Large intestine (tissue), 3 donors: Measurements from ENCODE around the gene ANKRD55. TPM values are rescaled to one million over a fixed set of nuclear protein-coding genes. Genes with fewer than 3 reads are reported as not detected.
"Not testable (repeated sequence)": the region's sequence is repeated elsewhere in the genome, so short reads cannot be mapped to it uniquely, and the experiment has no call there.

Experiments used
- DNase-seq, 2 donors: peaks; one replicate each; pipeline versions ENCODE4 v3.0.0 to v3.0.0-alpha.2; 2013
- H3K27ac ChIP-seq: one replicate; pipeline ENCODE4 v1.5.1; 2013; ENCODE audit warnings: low read length
- H3K27me3 ChIP-seq: 2 replicates; pipeline ENCODE4 v1.6.1; 2013; ENCODE audit warnings: low read length; ENCODE audit not compliant: control insufficient read depth, insufficient read depth
- H3K36me3 ChIP-seq: 2 replicates; pipeline ENCODE4 v1.6.1; 2013; ENCODE audit warnings: low read length; ENCODE audit not compliant: control insufficient read depth, insufficient read depth
- H3K4me1 ChIP-seq: one replicate; pipeline ENCODE4 v1.6.1; 2013; ENCODE audit warnings: low read length; ENCODE audit not compliant: control insufficient read depth, insufficient read depth
- H3K4me3 ChIP-seq: one replicate; pipeline ENCODE4 v1.5.1; 2013; ENCODE audit warnings: low read length
- H3K9me3 ChIP-seq: one replicate; pipeline ENCODE4 v1.6.1; 2013; ENCODE audit warnings: mild to moderate bottlenecking, low read depth, low read length, moderate library complexity; ENCODE audit not compliant: control insufficient read depth
- WGBS: methylation state at CpG from one replicate; pipeline ENCODE4 v1.1.5; 2013; ENCODE audit warnings: low lambda C conversion rate; ENCODE audit not compliant: insufficient coverage; 5-methylcytosine and 5-hydroxymethylcytosine counted together
- polyA plus RNA-seq: library from polyadenylated mRNA; unstranded; fragments of 120-200 nt; gene quantifications from one replicate; pipeline ENCODE4 v1.2.1, GENCODE V29; 2013

ANKRD55 gene
- polyA plus RNA-seq, 1 donor: 0.18 TPM

- Histone ChIP-seq H3K36me3 (no peaks in the 10 kb centered on the region), H3K4me3 (no peak overlapping the region), H3K27me3 (no peaks in the 10 kb centered on the region), H3K9me3 (peaks cover 8% of the 10 kb centered on the region), H3K4me1 (no peaks in the 10 kb centered on the region), H3K27ac (no peak overlapping the region)
- DNase-seq: no peak
- WGBS: no CpG with 5 or more reads among the region's 6 CpGs
Measured at GRCh38 chr5:56253924-56254323, 20.8 kb upstream of the ANKRD55 start.

- H3K4me3 ChIP-seq: no peak overlapping the region
- H3K4me1 ChIP-seq: no peaks in the 10 kb centered on the region
- DNase-seq: no peak
- no peaks in the 10 kb centered on the region for H3K27me3 ChIP-seq
- 83% methylated on average over 1 of the region's 2 CpGs for WGBS
- H3K27ac ChIP-seq: no peak overlapping the region
- H3K9me3 ChIP-seq: peaks cover 2% of the 10 kb centered on the region
- H3K36me3 ChIP-seq: no peaks in the 10 kb centered on the region
Measured at GRCh38 chr5:56253126-56253525, 20.0 kb upstream of the ANKRD55 start.

- 70% methylated on average over 2 of the region's 4 CpGs for WGBS
- H3K4me1 ChIP-seq: no peaks in the 10 kb centered on the region
- no peaks in the 10 kb centered on the region for H3K9me3 ChIP-seq
- H3K36me3 ChIP-seq: no peaks in the 10 kb centered on the region
- no peak for DNase-seq
- no peak overlapping the region for H3K4me3 ChIP-seq
- H3K27me3 ChIP-seq: no peaks in the 10 kb centered on the region
- no peak overlapping the region for H3K27ac ChIP-seq
Measured at GRCh38 chr5:56251918-56252553, 18.9 kb upstream of the ANKRD55 start.

GRCh38 chr5:56251440-56251839, 18.3 kb upstream of the ANKRD55 start:
- H3K9me3 ChIP-seq: no peaks in the 10 kb centered on the region
- no peaks in the 10 kb centered on the region for H3K36me3 ChIP-seq
- no peak for DNase-seq
- no peaks in the 10 kb centered on the region for H3K4me1 ChIP-seq
- no peak overlapping the region for H3K4me3 ChIP-seq
- no peaks in the 10 kb centered on the region for H3K27me3 ChIP-seq
- no peak overlapping the region for H3K27ac ChIP-seq

- DNase-seq: no peak
- no peaks in the 10 kb centered on the region for H3K27me3 ChIP-seq
- no peaks in the 10 kb centered on the region for H3K36me3 ChIP-seq
- WGBS: 80% methylated on average over 1 of the region's 3 CpGs
- no peaks in the 10 kb centered on the region for H3K4me1 ChIP-seq
- H3K27ac ChIP-seq: no peak overlapping the region
- no peaks in the 10 kb centered on the region for H3K9me3 ChIP-seq
- H3K4me3 ChIP-seq: no peak overlapping the region
Measured at GRCh38 chr5:56250011-56250410, 16.9 kb upstream of the ANKRD55 start.

- H3K36me3 ChIP-seq, H3K27me3 ChIP-seq, H3K9me3 ChIP-seq, H3K4me3 ChIP-seq, DNase-seq, H3K4me1 ChIP-seq, H3K27ac ChIP-seq: not testable (repeated sequence)
- no CpG with 5 or more reads among the region's 5 CpGs for WGBS
Measured at GRCh38 chr5:56249085-56249484, 16.0 kb upstream of the ANKRD55 start.

- Histone ChIP-seq H3K4me1 (no peaks in the 10 kb centered on the region), H3K27ac (no peak overlapping the region), H3K4me3 (no peak overlapping the region), H3K27me3 (no peaks in the 10 kb centered on the region), H3K36me3 (no peaks in the 10 kb centered on the region), H3K9me3 (no peaks in the 10 kb centered on the region)
- WGBS: no CpG with 5 or more reads among the region's 3 CpGs
- DNase-seq: no peak
Measured at GRCh38 chr5:56247592-56247991, 14.5 kb upstream of the ANKRD55 start.

GRCh38 chr5:56246769-56247168, 13.6 kb upstream of the ANKRD55 start:
- no peaks in the 10 kb centered on the region for H3K36me3 ChIP-seq
- 90% methylated on average over 2 of the region's 6 CpGs for WGBS
- H3K4me3 ChIP-seq: no peak overlapping the region
- no peaks in the 10 kb centered on the region for H3K27me3 ChIP-seq
- no peak overlapping the region for H3K27ac ChIP-seq
- H3K4me1 ChIP-seq: no peaks in the 10 kb centered on the region
- H3K9me3 ChIP-seq: no peaks in the 10 kb centered on the region
- no peak for DNase-seq

GRCh38 chr5:56245481-56245880, 12.4 kb upstream of the ANKRD55 start:
- no peaks in the 10 kb centered on the region for H3K4me1 ChIP-seq
- no peak overlapping the region for H3K4me3 ChIP-seq
- no peak overlapping the region for H3K27ac ChIP-seq
- H3K27me3 ChIP-seq: no peaks in the 10 kb centered on the region
- WGBS: 95% methylated on average over 2 of the region's 2 CpGs
- no peaks in the 10 kb centered on the region for H3K9me3 ChIP-seq
- no peak for DNase-seq
- H3K36me3 ChIP-seq: no peaks in the 10 kb centered on the region

- no peak for DNase-seq
- Histone ChIP-seq H3K4me1 (no peaks in the 10 kb centered on the region), H3K9me3 (no peaks in the 10 kb centered on the region), H3K36me3 (no peaks in the 10 kb centered on the region), H3K4me3 (no peak overlapping the region), H3K27ac (no peak overlapping the region), H3K27me3 (no peaks in the 10 kb centered on the region)
Measured at GRCh38 chr5:56244627-56245026, 11.5 kb upstream of the ANKRD55 start.

GRCh38 chr5:56242271-56242670, 9.1 kb upstream of the ANKRD55 start:
- not testable (repeated sequence) for H3K27me3 ChIP-seq, H3K36me3 ChIP-seq, H3K4me3 ChIP-seq, DNase-seq, H3K4me1 ChIP-seq, H3K27ac ChIP-seq, H3K9me3 ChIP-seq
- WGBS: no CpG with 5 or more reads among the region's 1 CpG
